BLaER1 treated with 17β-estradiol and CSF1 and Interleukin-3, amounts not matched to agents 10 nM and 100 nM (cell line): ENCODE measurements around the gene C1QTNF12.
A peak's percentile ranks its signal among the peaks of the same experiment; 100 is the strongest.

Experiments
- H3K27ac ChIP-seq, 11 experiments: shearing (Covaris generic); formaldehyde crosslinking; 2 replicates each; pipeline ENCODE4 v1.8.1; 2022
- H3K27me3 ChIP-seq, 11 experiments: shearing (Covaris generic); formaldehyde crosslinking; 2 replicates each; pipeline ENCODE4 v1.8.1; 2022
- H3K36me3 ChIP-seq, 11 experiments: shearing (Covaris generic); formaldehyde crosslinking; 2 replicates each; pipeline ENCODE4 v1.8.1; 2022
- H3K4me1 ChIP-seq, 10 experiments: shearing (Covaris generic); formaldehyde crosslinking; 2 replicates each; pipeline ENCODE4 v1.8.1; 2022
- H3K4me2 ChIP-seq, 11 experiments: shearing (Covaris generic); formaldehyde crosslinking; 2 replicates each; pipeline ENCODE4 v1.8.1; 2022
- H3K4me3 ChIP-seq, 10 experiments: shearing (Covaris generic); formaldehyde crosslinking; 2 replicates each; pipeline ENCODE4 v1.8.1; 2022
- H3K9ac ChIP-seq, 11 experiments: shearing (Covaris generic); formaldehyde crosslinking; 2 replicates each; pipeline ENCODE4 v1.8.1; 2022
- H3K9me3 ChIP-seq, 11 experiments: shearing (Covaris generic); formaldehyde crosslinking; replicated peaks in 1 of 11; 2 replicates each; pipeline ENCODE4 v1.8.1; 2022
- H4K20me1 ChIP-seq, 11 experiments: shearing (Covaris generic); formaldehyde crosslinking; 2 replicates each; pipeline ENCODE4 v1.8.1; 2022
- Cebpa-rat ChIP-seq, 11 experiments: shearing (Covaris generic); IDR thresholded peaks; 2 replicates each; pipeline ENCODE4 v1.8.1; 2022

The C1QTNF12 gene

GRCh38 chr1:1206966-1207531 is 39.5 kb downstream of the C1QTNF12 start:
- peaks cover 20 to 70% (median 37%) of the 10 kb centered on the region in 11 experiments for H3K27me3 ChIP-seq
- peaks cover 69 to 74% (median 72%) of the 10 kb centered on the region in 10 experiments for H3K4me1 ChIP-seq
- peak overlapping the region in 2 of 11 experiments; percentile 23 to 55; a peak in 1 of 22 replicates for H3K9ac ChIP-seq
- H3K4me2 ChIP-seq = peak overlapping the region; percentile 90 to 99 (median 97)
- no peaks in the 10 kb centered on the region; a peak in 1 of 22 replicates for H3K9me3 ChIP-seq
- peaks cover 0 to 66% (median 41%) of the 10 kb centered on the region in 11 experiments; a peak in 16 of 22 replicates for H4K20me1 ChIP-seq
- peak overlapping the region in 8 of 10 experiments; percentile 1 to 61 (median 49); a peak in 12 of 20 replicates for H3K4me3 ChIP-seq
- no peaks in the 10 kb centered on the region for H3K36me3 ChIP-seq
- TF ChIP-seq Cebpa-rat (IDR thresholded peaks at IDR 0.05) = no peak
- H3K27ac ChIP-seq = peak overlapping the region in 1 of 11 experiments; percentile 18; a peak in 1 of 22 replicates

GRCh38 chr1:1206376-1206965 is 40.1 kb downstream of the C1QTNF12 start, which contains the start of gene TNFRSF18:
TSS of gene TNFRSF18 (minus strand) at chr1:1206592. CDS start at chr1:1206571, 21 bp downstream.
- Histone ChIP-seq H3K9me3 (no peaks in the 10 kb centered on the region; a peak in 1 of 22 replicates), H3K36me3 (no peaks in the 10 kb centered on the region), H3K4me3 (peak within 1 kb of the TSS; percentile 1 to 61 (median 46); a peak in 19 of 20 replicates), H3K4me2 (peak within 1 kb of the TSS; percentile 90 to 99 (median 97)), H3K9ac (peak within 1 kb of the TSS in 10 of 11 experiments; percentile 21 to 69 (median 56); a peak in 17 of 22 replicates), H4K20me1 (peaks cover 0 to 60% (median 36%) of the 10 kb centered on the region in 11 experiments; a peak in 16 of 22 replicates), H3K27me3 (peaks cover 22 to 66% (median 39%) of the 10 kb centered on the region in 11 experiments), H3K4me1 (peaks cover 63 to 69% (median 66%) of the 10 kb centered on the region in 10 experiments), H3K27ac (peak within 1 kb of the TSS in 2 of 11 experiments; percentile 3 to 18; a peak in 2 of 22 replicates)
- no peak for TF ChIP-seq Cebpa-rat (IDR thresholded peaks at IDR 0.05)

- Histone ChIP-seq H3K36me3 (no peaks in the 10 kb centered on the region), H3K9ac (peak overlapping the region in 10 of 11 experiments; percentile 21 to 69 (median 56); a peak in 17 of 22 replicates), H3K4me1 (peaks cover 57 to 63% (median 61%) of the 10 kb centered on the region in 10 experiments), H3K27me3 (peaks cover 25 to 72% (median 45%) of the 10 kb centered on the region in 11 experiments), H4K20me1 (peaks cover 0 to 54% (median 31%) of the 10 kb centered on the region in 11 experiments; a peak in 16 of 22 replicates), H3K4me2 (peak overlapping the region; percentile 90 to 99 (median 97)), H3K9me3 (no peaks in the 10 kb centered on the region; a peak in 1 of 22 replicates), H3K27ac (0 out of 22 replicates have a peak overlapping the region, but pooled peaks of 1 of the 11 experiments have one; percentile 3), H3K4me3 (peak overlapping the region; percentile 1 to 61 (median 46); a peak in 19 of 20 replicates)
- TF ChIP-seq Cebpa-rat (IDR thresholded peaks at IDR 0.05) = no peak
These were observed 40.6 kb downstream of the C1QTNF12 start for GRCh38 chr1:1205769-1206375.

GRCh38 chr1:1204998-1205768 is 41.3 kb downstream of the C1QTNF12 start:
- H3K9me3 ChIP-seq = no peaks in the 10 kb centered on the region; a peak in 1 of 22 replicates
- peaks cover 32 to 74% (median 44%) of the 10 kb centered on the region in 11 experiments for H3K27me3 ChIP-seq
- peaks cover 56 to 62% (median 61%) of the 10 kb centered on the region in 10 experiments for H3K4me1 ChIP-seq
- H3K9ac ChIP-seq = peak overlapping the region in 6 of 11 experiments; percentile 51 to 69 (median 58); a peak in 8 of 22 replicates
- H4K20me1 ChIP-seq = peaks cover 0 to 47% (median 30%) of the 10 kb centered on the region in 11 experiments; a peak in 16 of 22 replicates
- H3K4me2 ChIP-seq = peak overlapping the region; percentile 90 to 99 (median 97)
- no peak overlapping the region for H3K27ac ChIP-seq
- peak overlapping the region in 5 of 10 experiments; percentile 39 to 57 (median 48); a peak in 7 of 20 replicates for H3K4me3 ChIP-seq
- no peak for TF ChIP-seq Cebpa-rat (IDR thresholded peaks at IDR 0.05)
- no peaks in the 10 kb centered on the region for H3K36me3 ChIP-seq

GRCh38 chr1:1204425-1204920 is 42.0 kb downstream of the C1QTNF12 start:
- Histone ChIP-seq H4K20me1 (peaks cover 0 to 41% (median 26%) of the 10 kb centered on the region in 11 experiments; a peak in 16 of 22 replicates), H3K27ac (no peak overlapping the region), H3K4me1 (peaks cover 49 to 62% (median 59%) of the 10 kb centered on the region in 10 experiments)

GRCh38 chr1:1203561-1204424 is 42.7 kb downstream of the C1QTNF12 start:
- H3K4me3 ChIP-seq = no peak overlapping the region
- no peaks in the 10 kb centered on the region for H3K36me3 ChIP-seq
- H4K20me1 ChIP-seq = peaks cover 0 to 36% (median 19%) of the 10 kb centered on the region in 11 experiments; a peak in 15 of 22 replicates
- H3K9ac ChIP-seq = no peak overlapping the region
- H3K4me1 ChIP-seq = peaks cover 42 to 60% (median 53%) of the 10 kb centered on the region in 10 experiments
- H3K9me3 ChIP-seq = no peaks in the 10 kb centered on the region; a peak in 1 of 22 replicates
- H3K27ac ChIP-seq = no peak overlapping the region
- H3K4me2 ChIP-seq = no peak overlapping the region
- H3K27me3 ChIP-seq = peaks cover 30 to 66% (median 41%) of the 10 kb centered on the region in 11 experiments
- TF ChIP-seq Cebpa-rat (IDR thresholded peaks at IDR 0.05) = no peak

More at GRCh38 chr1:1204425-1204920, 42.0 kb downstream of the C1QTNF12 start:
- Histone ChIP-seq H3K27me3 (peaks cover 35 to 71% (median 45%) of the 10 kb centered on the region in 11 experiments), H3K9me3 (no peaks in the 10 kb centered on the region; a peak in 1 of 22 replicates), H3K4me3 (no peak overlapping the region), H3K9ac (no peak overlapping the region), H3K4me2 (peak overlapping the region; percentile 90 to 99 (median 97); a peak in 14 of 22 replicates), H3K36me3 (no peaks in the 10 kb centered on the region)
- no peak for TF ChIP-seq Cebpa-rat (IDR thresholded peaks at IDR 0.05)

GRCh38 chr1:1202831-1203560 is 43.5 kb downstream of the C1QTNF12 start:
- H3K27ac ChIP-seq = no peak overlapping the region
- peaks cover 0 to 32% (median 19%) of the 10 kb centered on the region in 11 experiments; a peak in 14 of 22 replicates for H4K20me1 ChIP-seq
- TF ChIP-seq Cebpa-rat (IDR thresholded peaks at IDR 0.05) = no peak
- H3K4me1 ChIP-seq = peaks cover 35 to 56% (median 47%) of the 10 kb centered on the region in 10 experiments
- no peak overlapping the region for H3K4me3 ChIP-seq
- H3K4me2 ChIP-seq = no peak overlapping the region
- no peak overlapping the region for H3K9ac ChIP-seq
- no peaks in the 10 kb centered on the region; a peak in 1 of 22 replicates for H3K9me3 ChIP-seq
- H3K27me3 ChIP-seq = peaks cover 30 to 66% (median 41%) of the 10 kb centered on the region in 11 experiments
- no peaks in the 10 kb centered on the region for H3K36me3 ChIP-seq
